SK-N-SH (cell line): ENCODE data around the gene LAPTM5. TPM values are rescaled to one million over a fixed set of nuclear protein-coding genes. Genes with fewer than 3 reads are reported as not detected.

ENCODE experiments used
- CTCF ChIA-PET: fragments of 300-600, 350-600 bp; formaldehyde crosslinking; extraction: SDS; loops from one replicate; lab custom pipeline; 2021; lab: Yijun Ruan, JAX
- POLR2A ChIA-PET: fragments of 350-600 bp; sonication (Branson Sonifier 250); formaldehyde crosslinking; extraction: SDS; loops from one replicate; lab custom pipeline; 2020; ENCODE audit warnings: antibody characterized with exemption, inconsistent platforms; lab: Yijun Ruan, JAX
- DNase-seq: peaks from one replicate; pipeline ENCODE4 v3.0.0; 2012
- H2AFZ ChIP-seq: fragments of 200-600 bp; sonication (generic); 2 replicates; pipeline ENCODE4 v1.8.1; 2016; ENCODE audit warnings: antibody characterized with exemption, mild to moderate bottlenecking, low read depth
- H3F3A ChIP-seq: fragments of 200-600 bp; sonication (generic); replicated peaks from 2 replicates; pipeline ENCODE3; 2016; ENCODE audit warnings: antibody characterized with exemption, mild to moderate bottlenecking; ENCODE audit not compliant: insufficient read depth
- H3K27ac ChIP-seq, 2 experiments: fragments of 200-500 bp in 1 of 2; fragments of 200-600 bp in 1 of 2; sonication (Bioruptor generic) in 1 of 2; sonication (generic), shearing (Covaris generic) in 1 of 2; 2 replicates each; pipeline versions ENCODE4 v1.5.1 to v1.6.1; 2014 to 2016; ENCODE audit warnings: low read depth in 2 of 2, inconsistent platforms in 1 of 2, low read length in 1 of 2, mild to moderate bottlenecking in 1 of 2, mixed read lengths in 1 of 2
- H3K27me3 ChIP-seq: fragments of 200-600 bp; sonication (generic), shearing (Covaris generic); 2 replicates; pipeline ENCODE4 v1.6.1; 2016; ENCODE audit warnings: mixed run types; ENCODE audit not compliant: insufficient read depth
- H3K36me3 ChIP-seq, 2 experiments: fragments of 200-500 bp in 1 of 2; fragments of 200-600 bp in 1 of 2; sonication (Bioruptor generic) in 1 of 2; sonication (generic) in 1 of 2; replicated peaks in 1 of 2; 2 replicates each; pipeline versions ENCODE3 to v1.5.1; 2014 to 2016; ENCODE audit warnings: low read length in 1 of 2, mild to moderate bottlenecking in 1 of 2; ENCODE audit not compliant: insufficient read depth in 2 of 2, control insufficient read depth in 1 of 2
- H3K4me1 ChIP-seq, 2 experiments: fragments of 200-500 bp in 1 of 2; fragments of 200-600 bp in 1 of 2; sonication (Bioruptor generic) in 1 of 2; sonication (generic), shearing (Covaris generic) in 1 of 2; 2 replicates each; pipeline versions ENCODE4 v1.5.1 to v1.6.1; 2014 to 2016; ENCODE audit warnings: low read depth in 1 of 2, low read length in 1 of 2, mixed run types in 1 of 2; ENCODE audit not compliant: insufficient read depth in 2 of 2, control insufficient read depth in 1 of 2
- H3K4me2 ChIP-seq: fragments of 200-600 bp; sonication (generic), shearing (Covaris generic); 2 replicates; pipeline ENCODE4 v1.6.1; 2017; ENCODE audit warnings: mixed run types
- H3K4me3 ChIP-seq, 2 experiments: fragments of 200-500 bp in 1 of 2; fragments of 200-600 bp in 1 of 2; sonication (Bioruptor generic) in 1 of 2; sonication (generic), shearing (Covaris generic) in 1 of 2; 2 replicates each; pipeline versions ENCODE4 v1.5.1 to v1.8.1; 2014 to 2016; ENCODE audit warnings: low read depth in 2 of 2, inconsistent platforms in 1 of 2, low read length in 1 of 2, mild to moderate bottlenecking in 1 of 2, mixed read lengths in 1 of 2, moderate library complexity in 1 of 2
- H3K79me2 ChIP-seq: fragments of 200-600 bp; sonication (generic); 2 replicates; pipeline ENCODE4 v1.8.1; 2017; ENCODE audit warnings: mild to moderate bottlenecking; ENCODE audit not compliant: insufficient read depth
- H3K9ac ChIP-seq: fragments of 200-600 bp; sonication (generic); 2 replicates; pipeline ENCODE4 v1.6.1; 2017; ENCODE audit warnings: mixed run types
- H3K9me2 ChIP-seq: fragments of 200-600 bp; sonication (generic); 2 replicates; pipeline ENCODE4 v1.6.1; 2017; ENCODE audit warnings: mixed run types
- H3K9me3 ChIP-seq: fragments of 200-600 bp; sonication (generic); 2 replicates; pipeline ENCODE4 v1.6.1; 2017; ENCODE audit warnings: mixed run types, mild to moderate bottlenecking, moderate library complexity
- H4K20me1 ChIP-seq: fragments of 200-600 bp; sonication (generic); 2 replicates; pipeline ENCODE4 v1.6.1; 2017; ENCODE audit warnings: mild to moderate bottlenecking, mixed run types; ENCODE audit not compliant: insufficient read depth
- ELF1 ChIP-seq: IDR thresholded peaks from 2 replicates; pipeline ENCODE4 v1.4.0; 2012
- FOXM1 ChIP-seq: IDR thresholded peaks from 2 replicates; pipeline ENCODE4 v1.4.0; 2012; ENCODE audit warnings: low read depth, mild to moderate bottlenecking
- GABPA ChIP-seq: IDR thresholded peaks from 2 replicates; pipeline ENCODE4 v1.4.0; 2012; ENCODE audit warnings: low read depth, mild to moderate bottlenecking
- GATA2 ChIP-seq: sonication (generic); formaldehyde crosslinking; IDR thresholded peaks from 2 replicates; pipeline ENCODE4 v1.5.0; 2020; ENCODE audit warnings: mild to moderate bottlenecking, missing genetic modification reagents
- JUND ChIP-seq: IDR thresholded peaks from 2 replicates; pipeline ENCODE4 v1.4.0; 2012
- MAX ChIP-seq: IDR thresholded peaks from 2 replicates; pipeline ENCODE4 v1.4.0; 2012; ENCODE audit warnings: low read depth
- MXI1 ChIP-seq: IDR thresholded peaks from 2 replicates; pipeline ENCODE4 v1.6.1; 2012; ENCODE audit warnings: mild to moderate bottlenecking, low read depth, low read length, improper control_type of control experiment
- NRF1 ChIP-seq: IDR thresholded peaks from 2 replicates; pipeline ENCODE4 v1.6.1; 2012; ENCODE audit warnings: low read depth, mild to moderate bottlenecking, low read length
- POLR2AphosphoS5 ChIP-seq: IDR thresholded peaks from 2 replicates; pipeline ENCODE4 v1.6.1; 2012; ENCODE audit warnings: low read depth, low read length
- RCOR1 ChIP-seq: fragments of 150-350 bp; IDR thresholded peaks from 2 replicates; pipeline ENCODE4 v1.6.1; 2017; ENCODE audit warnings: antibody characterized with exemption, low read length
- RFX5 ChIP-seq: IDR thresholded peaks from 2 replicates; pipeline ENCODE4 v1.6.1; 2012; ENCODE audit warnings: mild to moderate bottlenecking, improper control_type of control experiment, low read length
- SMC3 ChIP-seq: IDR thresholded peaks from 2 replicates; pipeline ENCODE4 v1.6.1; 2012; ENCODE audit warnings: low read depth, low read length, improper control_type of control experiment
- TAF1 ChIP-seq: IDR thresholded peaks from 2 replicates; pipeline ENCODE4 v1.6.1; 2012; ENCODE audit warnings: low read depth, mild to moderate bottlenecking, low read length, moderate library complexity, borderline replicate concordance
- TCF12 ChIP-seq: IDR thresholded peaks from 2 replicates; pipeline ENCODE4 v1.4.0; 2012
- TEAD4 ChIP-seq: IDR thresholded peaks from 2 replicates; pipeline ENCODE4 v1.4.0; 2012; ENCODE audit warnings: mild to moderate bottlenecking, borderline replicate concordance; ENCODE audit not compliant: insufficient read depth
- YY1 ChIP-seq: IDR thresholded peaks from 2 replicates; pipeline ENCODE4 v1.4.0; 2012; ENCODE audit warnings: low read depth, mild to moderate bottlenecking
- WGBS: methylation state at CpG from one replicate; pipeline ENCODE4 v1.1.6; 2017; ENCODE audit warnings: low lambda C conversion rate; 5-methylcytosine and 5-hydroxymethylcytosine counted together
- polyA plus RNA-seq, 3 experiments: library from polyadenylated mRNA; depleted of rRNA; stranded (reverse); fragments of >200 nt; gene quantifications; 2 replicates each; pipeline ENCODE4 v1.2.3, GENCODE V29; 2012
- TF ChIP-seq, protein P1 (sequence below): fragments of 200-600 bp; sonication (generic); IDR thresholded peaks from 2 replicates; pipeline ENCODE4 v1.6.1; 2017; ENCODE audit warnings: antibody characterized with exemption, mild to moderate bottlenecking, moderate library complexity
- TF ChIP-seq, protein P2 (sequence below): IDR thresholded peaks from 2 replicates; pipeline ENCODE4; 2012
- TF ChIP-seq, protein P3 (sequence below): IDR thresholded peaks from 2 replicates; pipeline ENCODE4 v1.4.0; 2012; ENCODE audit warnings: low read depth, borderline replicate concordance

LAPTM5 gene
- polyA plus RNA-seq, 1 of the 3 experiments (the other 2 are of a cell fraction) = 1.1 TPM

GRCh38 chr1:30749691-30750583 is 7.6 kb downstream of the LAPTM5 start:
- H3K36me3 ChIP-seq = no peaks in the 10 kb centered on the region
- ChIA-PET POLR2A (interaction anchor here (0.6 kb wide), 1 partner anchor 12 kb away, joined by 3 read pairs; no protein-coding TSS in a partner anchor), CTCF (interaction anchor here (1.0 to 2.8 kb wide), 7 partner anchors 11 to 161 kb away, joined by 3 to 7 read pairs (median 5); no protein-coding TSS in a partner anchor)
- no peak overlapping the region for H3K4me2 ChIP-seq
- no peaks in the 10 kb centered on the region for H3K9me3 ChIP-seq
- DNase-seq = no peak
- no peaks in the 10 kb centered on the region for H3K27me3 ChIP-seq
- no peak overlapping the region for H2AFZ ChIP-seq
- H3K4me1 ChIP-seq = peaks cover 0 to 14% of the 10 kb centered on the region in 2 experiments; a peak in 1 of 4 replicates
- no peak overlapping the region for H3K9ac ChIP-seq
- no peak overlapping the region for H3K4me3 ChIP-seq
- 85% methylated on average over 23 of the region's 23 CpGs for WGBS
- TF ChIP-seq RCOR1 (no peak), FOXM1 (no peak), NRF1 (no peak), ELF1 (no peak)
- TF ChIP-seq, all 33 proteins: peak for 0
- Histone ChIP-seq H4K20me1 (no peaks in the 10 kb centered on the region), H3K79me2 (no peaks in the 10 kb centered on the region), H3F3A (no peaks in the 10 kb centered on the region), H3K9me2 (no peaks in the 10 kb centered on the region), H3K27ac (no peak overlapping the region)

DNA sequence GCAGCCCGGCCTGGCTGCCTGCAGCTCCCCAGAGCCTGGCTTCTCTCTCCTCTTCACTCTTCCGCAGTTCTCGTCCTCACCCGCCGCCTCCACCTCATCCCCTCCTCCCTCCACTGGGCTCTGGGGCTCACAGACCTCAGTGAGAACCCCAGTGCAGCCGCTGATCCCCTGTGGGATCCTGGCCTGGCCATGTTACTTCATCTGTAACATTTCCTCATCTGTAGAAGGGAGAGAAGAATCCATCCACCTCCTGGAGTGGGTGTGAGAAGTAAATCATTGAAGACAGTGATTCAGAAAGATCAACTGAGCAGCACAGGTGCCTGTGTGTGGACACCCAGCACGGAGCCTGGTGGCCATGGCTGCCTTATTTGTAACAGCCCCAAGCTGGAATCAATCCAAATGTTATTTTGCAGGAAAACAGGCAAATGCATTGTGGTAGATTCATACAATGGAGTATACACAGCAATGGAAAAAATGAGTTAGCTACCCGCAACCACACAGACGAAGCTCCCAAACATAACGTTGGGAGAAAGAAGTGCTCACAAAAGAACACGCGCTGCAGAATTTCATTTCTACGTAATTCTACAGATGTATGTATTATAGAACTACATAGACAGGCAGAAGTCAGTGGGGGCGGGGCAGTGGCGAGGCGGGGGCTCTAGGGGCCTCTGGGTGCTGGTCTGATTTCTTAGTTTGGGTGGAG is 8.7 kb downstream of the LAPTM5 start:
- WGBS = 87% methylated on average over 16 of the region's 16 CpGs
- H3K4me3 ChIP-seq = no peak overlapping the region
- CTCF ChIA-PET = interaction anchor here (1.1 to 2.8 kb wide), 5 partner anchors 12 to 53 kb away, joined by 3 to 6 read pairs (median 3); no protein-coding TSS in a partner anchor
- H3K9me2 ChIP-seq = no peaks in the 10 kb centered on the region
- no peak overlapping the region; a peak in 1 of 4 replicates for H3K27ac ChIP-seq
- H4K20me1 ChIP-seq = no peaks in the 10 kb centered on the region
- DNase-seq = no peak
- H3K9ac ChIP-seq = no peak overlapping the region
- peaks cover 0 to 14% of the 10 kb centered on the region in 2 experiments; a peak in 1 of 4 replicates for H3K4me1 ChIP-seq
- POLR2A ChIA-PET = no interaction called here
- H3K4me2 ChIP-seq = no peak overlapping the region
- no peak overlapping the region for H2AFZ ChIP-seq
- H3K27me3 ChIP-seq = no peaks in the 10 kb centered on the region
- no peaks in the 10 kb centered on the region for H3K36me3 ChIP-seq
- H3K79me2 ChIP-seq = no peaks in the 10 kb centered on the region
- no peaks in the 10 kb centered on the region for H3F3A ChIP-seq
- H3K9me3 ChIP-seq = no peaks in the 10 kb centered on the region
- TF ChIP-seq TEAD4 (no peak), MXI1 (no peak), GABPA (no peak), TAF1 (no peak), MAX (no peak), NRF1 (no peak), RFX5 (no peak), JUND (no peak), YY1 (no peak), SMC3 (no peak), ELF1 (no peak), GATA2 (CRISPR knock-in tag) (no peak), TCF12 (no peak), POLR2AphosphoS5 (no peak)
- TF ChIP-seq, protein P1, sequence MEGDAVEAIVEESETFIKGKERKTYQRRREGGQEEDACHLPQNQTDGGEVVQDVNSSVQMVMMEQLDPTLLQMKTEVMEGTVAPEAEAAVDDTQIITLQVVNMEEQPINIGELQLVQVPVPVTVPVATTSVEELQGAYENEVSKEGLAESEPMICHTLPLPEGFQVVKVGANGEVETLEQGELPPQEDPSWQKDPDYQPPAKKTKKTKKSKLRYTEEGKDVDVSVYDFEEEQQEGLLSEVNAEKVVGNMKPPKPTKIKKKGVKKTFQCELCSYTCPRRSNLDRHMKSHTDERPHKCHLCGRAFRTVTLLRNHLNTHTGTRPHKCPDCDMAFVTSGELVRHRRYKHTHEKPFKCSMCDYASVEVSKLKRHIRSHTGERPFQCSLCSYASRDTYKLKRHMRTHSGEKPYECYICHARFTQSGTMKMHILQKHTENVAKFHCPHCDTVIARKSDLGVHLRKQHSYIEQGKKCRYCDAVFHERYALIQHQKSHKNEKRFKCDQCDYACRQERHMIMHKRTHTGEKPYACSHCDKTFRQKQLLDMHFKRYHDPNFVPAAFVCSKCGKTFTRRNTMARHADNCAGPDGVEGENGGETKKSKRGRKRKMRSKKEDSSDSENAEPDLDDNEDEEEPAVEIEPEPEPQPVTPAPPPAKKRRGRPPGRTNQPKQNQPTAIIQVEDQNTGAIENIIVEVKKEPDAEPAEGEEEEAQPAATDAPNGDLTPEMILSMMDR = no peak
- TF ChIP-seq, protein P2, sequence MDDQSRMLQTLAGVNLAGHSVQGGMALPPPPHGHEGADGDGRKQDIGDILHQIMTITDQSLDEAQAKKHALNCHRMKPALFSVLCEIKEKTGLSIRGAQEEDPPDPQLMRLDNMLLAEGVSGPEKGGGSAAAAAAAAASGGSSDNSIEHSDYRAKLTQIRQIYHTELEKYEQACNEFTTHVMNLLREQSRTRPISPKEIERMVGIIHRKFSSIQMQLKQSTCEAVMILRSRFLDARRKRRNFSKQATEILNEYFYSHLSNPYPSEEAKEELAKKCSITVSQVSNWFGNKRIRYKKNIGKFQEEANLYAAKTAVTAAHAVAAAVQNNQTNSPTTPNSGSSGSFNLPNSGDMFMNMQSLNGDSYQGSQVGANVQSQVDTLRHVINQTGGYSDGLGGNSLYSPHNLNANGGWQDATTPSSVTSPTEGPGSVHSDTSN = no peak
- TF ChIP-seq, protein P3, sequence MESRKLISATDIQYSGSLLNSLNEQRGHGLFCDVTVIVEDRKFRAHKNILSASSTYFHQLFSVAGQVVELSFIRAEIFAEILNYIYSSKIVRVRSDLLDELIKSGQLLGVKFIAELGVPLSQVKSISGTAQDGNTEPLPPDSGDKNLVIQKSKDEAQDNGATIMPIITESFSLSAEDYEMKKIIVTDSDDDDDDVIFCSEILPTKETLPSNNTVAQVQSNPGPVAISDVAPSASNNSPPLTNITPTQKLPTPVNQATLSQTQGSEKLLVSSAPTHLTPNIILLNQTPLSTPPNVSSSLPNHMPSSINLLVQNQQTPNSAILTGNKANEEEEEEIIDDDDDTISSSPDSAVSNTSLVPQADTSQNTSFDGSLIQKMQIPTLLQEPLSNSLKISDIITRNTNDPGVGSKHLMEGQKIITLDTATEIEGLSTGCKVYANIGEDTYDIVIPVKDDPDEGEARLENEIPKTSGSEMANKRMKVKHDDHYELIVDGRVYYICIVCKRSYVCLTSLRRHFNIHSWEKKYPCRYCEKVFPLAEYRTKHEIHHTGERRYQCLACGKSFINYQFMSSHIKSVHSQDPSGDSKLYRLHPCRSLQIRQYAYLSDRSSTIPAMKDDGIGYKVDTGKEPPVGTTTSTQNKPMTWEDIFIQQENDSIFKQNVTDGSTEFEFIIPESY = no peak
